Liver (tissue), 9 donors: Measurements from ENCODE around the gene GTPBP6. TPM values are rescaled to one million over a fixed set of nuclear protein-coding genes. Genes with fewer than 3 reads are reported as not detected.

Experiments
- DNase-seq: peaks from one replicate; pipeline ENCODE4 v3.0.0-alpha.2; 2017; ENCODE audit warnings: low spot score
- H3K27ac ChIP-seq, 2 donors: one replicate each; pipeline ENCODE4 v1.7.0; 2013; ENCODE audit warnings: inconsistent platforms in 2 of 2, low read length in 2 of 2, control low read depth in 1 of 2, low read depth in 1 of 2, mild to moderate bottlenecking in 1 of 2
- H3K27me3 ChIP-seq, 4 donors: one replicate each; pipeline versions ENCODE4 v1.6.1 to v1.7.0; 2013; ENCODE audit warnings: low read length in 3 of 4, inconsistent platforms in 1 of 4, mild to moderate bottlenecking in 1 of 4, moderate library complexity in 1 of 4; ENCODE audit not compliant: control insufficient read depth in 4 of 4, insufficient read depth in 4 of 4
- H3K36me3 ChIP-seq, 4 donors: one replicate each; pipeline versions ENCODE4 v1.6.1 to v1.7.0; 2013; ENCODE audit warnings: low read length in 3 of 4, mild to moderate bottlenecking in 3 of 4, low read depth in 1 of 4, moderate library complexity in 1 of 4; ENCODE audit not compliant: control insufficient read depth in 4 of 4, insufficient read depth in 3 of 4
- H3K4me1 ChIP-seq, 4 donors: one replicate each; pipeline versions ENCODE4 v1.6.1 to v1.7.0; 2013; ENCODE audit warnings: low read length in 3 of 4, mild to moderate bottlenecking in 3 of 4, moderate library complexity in 1 of 4; ENCODE audit not compliant: control insufficient read depth in 4 of 4, insufficient read depth in 4 of 4
- H3K4me3 ChIP-seq, 3 donors: one replicate each; pipeline versions ENCODE4 v1.6.1 to v1.7.0; 2013; ENCODE audit warnings: low read length in 3 of 3, control low read depth in 1 of 3, low read depth in 1 of 3, mild to moderate bottlenecking in 1 of 3
- H3K9ac ChIP-seq, 2 donors: one replicate each; pipeline ENCODE4 v1.7.0; 2013; ENCODE audit warnings: low read length in 2 of 2, mild to moderate bottlenecking in 2 of 2, moderate library complexity in 2 of 2, control low read depth in 1 of 2, low read depth in 1 of 2
- H3K9me3 ChIP-seq, 4 donors: one replicate each; pipeline versions ENCODE4 v1.6.1 to v1.7.0; 2013; ENCODE audit warnings: low read length in 3 of 4; ENCODE audit not compliant: control insufficient read depth in 4 of 4
- ATF3 ChIP-seq: IDR thresholded peaks from 2 replicates; pipeline ENCODE4 v1.6.1; 2016; ENCODE audit warnings: antibody characterized with exemption
- CTCF ChIP-seq: fragments of 150-350 bp; IDR thresholded peaks from 2 replicates; pipeline ENCODE4 v1.5.1; 2017; ENCODE audit warnings: improper control_type of control experiment, low read depth, low read length; ENCODE audit not compliant: missing input control
- EGR1 ChIP-seq, 2 donors: IDR thresholded peaks; 2 replicates each; pipeline ENCODE4 v1.6.1; 2016 to 2018; ENCODE audit warnings: antibody characterized with exemption in 2 of 2, low read depth in 2 of 2
- FOXA1 ChIP-seq: IDR thresholded peaks from 2 replicates; pipeline ENCODE4 v1.6.1; 2016; ENCODE audit warnings: antibody characterized with exemption
- GABPA ChIP-seq, 2 donors: IDR thresholded peaks in 1 of 2; conservative IDR thresholded peaks in 1 of 2; 2 replicates each; pipeline ENCODE4 v1.6.1; 2016; ENCODE audit warnings: antibody characterized with exemption in 2 of 2, mild to moderate bottlenecking in 1 of 2, moderate library complexity in 1 of 2
- HNF4G ChIP-seq: IDR thresholded peaks from 2 replicates; pipeline ENCODE4 v1.6.1; 2016; ENCODE audit warnings: antibody characterized with exemption
- JUND ChIP-seq, 2 donors: IDR thresholded peaks; 2 replicates each; pipeline ENCODE4 v1.6.1; 2016; ENCODE audit warnings: antibody characterized with exemption in 2 of 2
- NR2F2 ChIP-seq: IDR thresholded peaks from 2 replicates; pipeline ENCODE4 v1.6.1; 2016; ENCODE audit warnings: antibody characterized with exemption
- RAD21 ChIP-seq, 2 donors: IDR thresholded peaks; 2 replicates each; pipeline ENCODE4 v1.6.1; 2016; ENCODE audit warnings: antibody characterized with exemption in 2 of 2, mild to moderate bottlenecking in 2 of 2
- RXRA ChIP-seq, 2 donors: IDR thresholded peaks; 2 replicates each; pipeline ENCODE4 v1.6.1; 2017 to 2018; ENCODE audit warnings: antibody characterized with exemption in 2 of 2, mild to moderate bottlenecking in 1 of 2
- SP1 ChIP-seq: IDR thresholded peaks from 2 replicates; pipeline ENCODE4 v1.6.1; 2018; ENCODE audit warnings: antibody characterized with exemption, mild to moderate bottlenecking
- ZBTB33 ChIP-seq: IDR thresholded peaks from 2 replicates; pipeline ENCODE4 v1.6.1; 2016; ENCODE audit warnings: antibody characterized with exemption
- WGBS: extraction: QIAGEN DNeasy Blood & Tissue Kit; methylation state at CpG from one replicate; pipeline ENCODE4 v1.1.7; 2013; 5-methylcytosine and 5-hydroxymethylcytosine counted together
- polyA plus RNA-seq, 2 donors: library from polyadenylated mRNA; stranded (reverse) in 1 of 2; unstranded in 1 of 2; fragments of 200-250 nt in 1 of 2; fragments of >200 nt in 1 of 2; fragmentation: Nextera tagmentation in 1 of 2; extraction: Ambion mirVana in 1 of 2; gene quantifications; one replicate each; pipeline versions ENCODE4 v1.2.1 to v1.2.3, GENCODE V29; 2013 to 2015
- total RNA-seq, 2 donors: library from RNA; depleted of rRNA; stranded (reverse); fragments of >200 nt; gene quantifications; one replicate each; pipeline ENCODE4 v1.2.3, GENCODE V29; 2014
- TF ChIP-seq, protein P1 (sequence below): IDR thresholded peaks from 2 replicates; pipeline ENCODE4 v1.6.1; 2016; ENCODE audit warnings: antibody characterized with exemption, mild to moderate bottlenecking
- TF ChIP-seq, protein P2 (sequence below): IDR thresholded peaks from 2 replicates; pipeline ENCODE4 v1.6.1; 2016; ENCODE audit warnings: antibody characterized with exemption
- donor health status: healthy.
- donor health status: healthy.
- donor health status: healthy.
- donor health status: healthy.
- donor health status: healthy.

Gene GTPBP6
- total and polyA plus RNA-seq, 4 donors: 11.3 to 29.2 (median 16.6) TPM

DNA sequence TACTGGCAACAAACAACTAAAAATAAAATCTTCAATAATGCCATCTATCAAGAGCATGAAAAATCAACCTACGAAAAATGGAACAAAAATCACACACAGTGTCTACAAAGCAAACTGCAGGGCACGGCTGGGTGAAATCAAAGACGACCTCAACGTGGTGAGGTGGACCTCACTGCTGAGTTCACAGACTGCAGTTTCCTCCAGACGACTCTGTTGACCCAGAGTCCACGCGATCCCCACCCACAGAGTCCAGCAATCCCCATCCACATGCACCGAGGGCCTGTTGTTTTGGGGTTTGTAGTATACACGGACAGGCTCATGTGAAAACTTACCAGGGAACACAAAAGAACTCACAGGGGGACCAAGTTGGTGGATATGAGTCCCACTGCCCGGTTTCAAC is 31.1 kb upstream of the GTPBP6 start (continued):
- TF ChIP-seq ATF3: no peak

DNA sequence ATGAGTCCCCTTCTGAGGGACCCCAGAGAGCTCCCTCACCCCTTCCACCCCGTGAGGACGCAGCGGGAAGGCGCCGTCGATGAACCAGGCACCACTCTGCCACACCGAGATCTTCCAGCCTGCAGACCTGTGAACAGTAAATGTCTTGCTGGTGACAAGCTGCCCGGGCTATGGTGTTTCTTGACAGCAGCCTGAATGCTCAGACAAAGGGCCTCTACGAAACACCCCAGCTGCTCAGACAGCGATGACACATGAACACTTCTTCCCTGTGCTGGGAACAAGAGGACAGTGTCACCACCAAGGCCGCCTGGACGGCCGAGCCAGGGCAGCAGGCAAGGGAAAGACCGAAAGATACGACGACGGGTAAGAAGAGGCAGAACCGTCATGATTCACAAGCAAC is 30.6 kb upstream of the GTPBP6 start:
- no peak overlapping the region for H3K27ac ChIP-seq
- no peak for DNase-seq
- TF ChIP-seq GABPA (IDR thresholded peaks at IDR 0.05 in 1 of 2, conservative IDR thresholded peaks at IDR 0.05 in 1 of 2) (no peak), HNF4G (no peak), NR2F2 (no peak), ZBTB33 (no peak), JUND (IDR thresholded peaks at IDR 0.05) (no peak), CTCF (no peak), EGR1 (IDR thresholded peaks at IDR 0.05; ENCODE audit: low read depth in 2 of 2) (no peak), ATF3 (no peak), SP1 (no peak), FOXA1 (no peak), RXRA (IDR thresholded peaks at IDR 0.05) (no peak), RAD21 (IDR thresholded peaks at IDR 0.05) (no peak)
- TF ChIP-seq, protein P1, sequence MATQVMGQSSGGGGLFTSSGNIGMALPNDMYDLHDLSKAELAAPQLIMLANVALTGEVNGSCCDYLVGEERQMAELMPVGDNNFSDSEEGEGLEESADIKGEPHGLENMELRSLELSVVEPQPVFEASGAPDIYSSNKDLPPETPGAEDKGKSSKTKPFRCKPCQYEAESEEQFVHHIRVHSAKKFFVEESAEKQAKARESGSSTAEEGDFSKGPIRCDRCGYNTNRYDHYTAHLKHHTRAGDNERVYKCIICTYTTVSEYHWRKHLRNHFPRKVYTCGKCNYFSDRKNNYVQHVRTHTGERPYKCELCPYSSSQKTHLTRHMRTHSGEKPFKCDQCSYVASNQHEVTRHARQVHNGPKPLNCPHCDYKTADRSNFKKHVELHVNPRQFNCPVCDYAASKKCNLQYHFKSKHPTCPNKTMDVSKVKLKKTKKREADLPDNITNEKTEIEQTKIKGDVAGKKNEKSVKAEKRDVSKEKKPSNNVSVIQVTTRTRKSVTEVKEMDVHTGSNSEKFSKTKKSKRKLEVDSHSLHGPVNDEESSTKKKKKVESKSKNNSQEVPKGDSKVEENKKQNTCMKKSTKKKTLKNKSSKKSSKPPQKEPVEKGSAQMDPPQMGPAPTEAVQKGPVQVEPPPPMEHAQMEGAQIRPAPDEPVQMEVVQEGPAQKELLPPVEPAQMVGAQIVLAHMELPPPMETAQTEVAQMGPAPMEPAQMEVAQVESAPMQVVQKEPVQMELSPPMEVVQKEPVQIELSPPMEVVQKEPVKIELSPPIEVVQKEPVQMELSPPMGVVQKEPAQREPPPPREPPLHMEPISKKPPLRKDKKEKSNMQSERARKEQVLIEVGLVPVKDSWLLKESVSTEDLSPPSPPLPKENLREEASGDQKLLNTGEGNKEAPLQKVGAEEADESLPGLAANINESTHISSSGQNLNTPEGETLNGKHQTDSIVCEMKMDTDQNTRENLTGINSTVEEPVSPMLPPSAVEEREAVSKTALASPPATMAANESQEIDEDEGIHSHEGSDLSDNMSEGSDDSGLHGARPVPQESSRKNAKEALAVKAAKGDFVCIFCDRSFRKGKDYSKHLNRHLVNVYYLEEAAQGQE: no peak
- TF ChIP-seq, protein P2, sequence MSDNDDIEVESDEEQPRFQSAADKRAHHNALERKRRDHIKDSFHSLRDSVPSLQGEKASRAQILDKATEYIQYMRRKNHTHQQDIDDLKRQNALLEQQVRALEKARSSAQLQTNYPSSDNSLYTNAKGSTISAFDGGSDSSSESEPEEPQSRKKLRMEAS: no peak
- H3K9me3 ChIP-seq: no peaks in the 10 kb centered on the region
- H3K4me3 ChIP-seq: no peak overlapping the region
- no peaks in the 10 kb centered on the region for H3K4me1 ChIP-seq
- peaks cover 0 to 3% (median 1%) of the 10 kb centered on the region in 4 donors for H3K36me3 ChIP-seq
- no peaks in the 10 kb centered on the region for H3K27me3 ChIP-seq
- 86% methylated on average over 18 of the region's 18 CpGs for WGBS
- no peak overlapping the region for H3K9ac ChIP-seq
